Measurements from ENCODE around the gene ADRA2C. TPM values are rescaled to one million over a fixed set of nuclear protein-coding genes. Genes with fewer than 3 reads are reported as not detected.

The ADRA2C gene
- total RNA-seq, 2 experiments from 2014 or later: not detected

- CTCF ChIA-PET: no interaction called here
- H3K27me3 Mint-ChIP-seq (ENCODE audit: low read depth): peaks cover 20% of the 10 kb centered on the region
- POLR2A ChIA-PET: no interaction called here
- H3K4me3 Mint-ChIP-seq: peak overlapping the region; percentile 38
- ATAC-seq: no peak
- no peak for DNase-seq
- H3K36me3 Mint-ChIP-seq (ENCODE audit: low read depth): peaks cover 2% of the 10 kb centered on the region
- no peaks in the 10 kb centered on the region for H3K9me3 Mint-ChIP-seq (ENCODE audit: insufficient read depth)
- peak overlapping the region; percentile 60 for H3K27ac Mint-ChIP-seq
- H3K4me1 Mint-ChIP-seq (ENCODE audit: low read depth): peaks cover 4% of the 10 kb centered on the region
These were observed 792 bp downstream of the ADRA2C start for GRCh38 chr4:3766785-3767569.

- ATAC-seq (no peak), DNase-seq (peak; percentile 26)
- ChIA-PET CTCF (no interaction called here), POLR2A (no interaction called here)
- H3K4me3 Mint-ChIP-seq: peak overlapping the region; percentile 56
- H3K27ac Mint-ChIP-seq: peak overlapping the region; percentile 67
- H3K36me3 Mint-ChIP-seq (ENCODE audit: low read depth): peaks cover 2% of the 10 kb centered on the region
- peaks cover 4% of the 10 kb centered on the region for H3K4me1 Mint-ChIP-seq (ENCODE audit: low read depth)
- peaks cover 20% of the 10 kb centered on the region for H3K27me3 Mint-ChIP-seq (ENCODE audit: low read depth)
- H3K9me3 Mint-ChIP-seq (ENCODE audit: insufficient read depth): no peaks in the 10 kb centered on the region
These were observed 1.5 kb downstream of the ADRA2C start for GRCh38 chr4:3767570-3768288.

DNA sequence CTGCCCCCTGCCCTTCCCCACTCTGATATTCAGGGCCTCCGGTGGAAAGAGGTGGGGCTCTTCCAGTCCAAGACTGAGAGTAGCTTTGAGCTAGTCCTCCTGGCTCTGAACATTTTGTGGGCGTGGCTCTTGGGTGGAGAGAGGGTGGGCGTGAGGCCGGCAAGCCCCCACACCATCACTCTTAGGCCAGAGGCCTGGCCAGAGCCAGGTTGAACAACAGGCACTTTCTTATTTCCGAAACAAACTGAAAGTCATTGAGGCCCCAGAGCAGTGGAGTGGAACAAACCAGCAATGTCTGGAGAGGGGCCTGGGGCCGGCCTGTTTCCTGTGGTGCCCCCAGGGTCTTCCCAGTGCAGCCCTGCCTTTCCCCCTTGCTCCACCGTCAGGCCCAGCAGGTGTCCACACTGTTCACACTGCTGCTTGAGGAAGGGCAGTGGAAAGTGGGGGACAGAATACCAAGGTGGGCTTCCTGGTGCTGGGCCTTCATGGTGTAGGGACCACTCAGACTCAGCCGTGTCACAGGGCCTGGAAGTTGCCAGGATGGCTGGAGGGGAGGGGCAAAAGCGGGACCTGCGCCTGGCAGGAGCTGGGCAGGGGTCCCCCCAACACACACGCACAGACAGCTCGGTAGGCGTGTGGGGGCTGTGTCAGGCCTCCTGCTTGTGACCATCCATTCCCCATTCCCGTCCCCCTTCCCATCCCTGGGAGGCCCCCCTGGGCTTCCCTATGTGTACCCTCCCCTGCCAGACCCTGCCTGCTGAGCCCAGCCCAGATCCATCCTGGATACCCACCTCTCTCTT is 2.9 kb downstream of the ADRA2C start:
- CTCF ChIA-PET: no interaction called here
- Mint-ChIP-seq H3K27ac (no peak overlapping the region), H3K27me3 (ENCODE audit: low read depth) (peaks cover 17% of the 10 kb centered on the region), H3K4me3 (no peak overlapping the region), H3K36me3 (ENCODE audit: low read depth) (peaks cover 2% of the 10 kb centered on the region), H3K9me3 (ENCODE audit: insufficient read depth) (no peaks in the 10 kb centered on the region), H3K4me1 (ENCODE audit: low read depth) (peaks cover 4% of the 10 kb centered on the region)
- DNase-seq: no peak
- POLR2A ChIA-PET: no interaction called here
- no peak for ATAC-seq

- Mint-ChIP-seq H3K36me3 (ENCODE audit: low read depth) (peaks cover 2% of the 10 kb centered on the region), H3K27me3 (ENCODE audit: low read depth) (peaks cover 17% of the 10 kb centered on the region), H3K4me1 (ENCODE audit: low read depth) (peaks cover 4% of the 10 kb centered on the region), H3K9me3 (ENCODE audit: insufficient read depth) (no peaks in the 10 kb centered on the region), H3K27ac (no peak overlapping the region), H3K4me3 (no peak overlapping the region)
- DNase-seq (no peak), ATAC-seq (no peak)
- CTCF ChIA-PET: no interaction called here
- POLR2A ChIA-PET: no interaction called here
These were observed 3.5 kb downstream of the ADRA2C start for GRCh38 chr4:3769642-3770184.

- ChIA-PET CTCF (no interaction called here), POLR2A (no interaction called here)
- peaks cover 2% of the 10 kb centered on the region for H3K36me3 Mint-ChIP-seq (ENCODE audit: low read depth)
- no peak for ATAC-seq
- H3K4me1 Mint-ChIP-seq (ENCODE audit: low read depth): peaks cover 4% of the 10 kb centered on the region
- H3K27ac Mint-ChIP-seq: no peak overlapping the region
- no peaks in the 10 kb centered on the region for H3K9me3 Mint-ChIP-seq (ENCODE audit: insufficient read depth)
- no peak overlapping the region for H3K4me3 Mint-ChIP-seq
- H3K27me3 Mint-ChIP-seq (ENCODE audit: low read depth): peaks cover 17% of the 10 kb centered on the region
- no peak for DNase-seq
These were observed 4.4 kb downstream of the ADRA2C start for GRCh38 chr4:3770323-3771163.

- no peak for ATAC-seq
- ChIA-PET CTCF (no interaction called here), POLR2A (no interaction called here)
- no peak for DNase-seq
- H3K27ac Mint-ChIP-seq: no peak overlapping the region
- no peaks in the 10 kb centered on the region for H3K9me3 Mint-ChIP-seq (ENCODE audit: insufficient read depth)
- peaks cover 2% of the 10 kb centered on the region for H3K36me3 Mint-ChIP-seq (ENCODE audit: low read depth)
- peaks cover 17% of the 10 kb centered on the region for H3K27me3 Mint-ChIP-seq (ENCODE audit: low read depth)
- no peak overlapping the region for H3K4me3 Mint-ChIP-seq
- peaks cover 4% of the 10 kb centered on the region for H3K4me1 Mint-ChIP-seq (ENCODE audit: low read depth)
These were observed 5.1 kb downstream of the ADRA2C start for GRCh38 chr4:3771164-3771809.

DNA sequence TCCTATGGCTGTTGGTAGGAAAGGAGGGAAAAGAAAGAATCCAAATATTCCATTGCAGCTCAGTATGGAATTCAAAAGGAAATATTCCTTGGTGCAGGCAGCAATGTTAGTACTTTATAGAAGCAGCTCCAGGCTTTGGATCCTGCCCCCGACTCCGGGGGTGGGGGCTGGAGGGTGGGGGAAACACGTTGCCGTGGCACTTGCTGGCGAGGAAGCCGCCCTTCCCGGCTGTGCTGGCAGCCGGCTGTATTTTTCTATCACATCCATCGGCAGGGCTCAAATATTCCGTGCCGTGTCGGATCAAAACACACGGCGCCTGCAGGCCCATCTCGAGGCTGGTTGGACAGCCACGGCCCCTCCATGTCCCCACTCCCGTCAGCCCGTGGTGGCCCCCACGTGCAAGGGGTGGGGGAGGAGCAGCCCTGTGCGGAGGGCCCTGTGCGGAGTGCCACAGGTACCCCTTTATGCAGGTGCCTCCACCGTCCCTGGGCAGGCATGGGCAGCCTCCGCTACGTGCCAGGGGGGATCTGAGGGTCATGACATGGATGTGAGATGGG is 5.8 kb downstream of the ADRA2C start:
- no peak overlapping the region for H3K4me3 Mint-ChIP-seq
- peaks cover 2% of the 10 kb centered on the region for H3K36me3 Mint-ChIP-seq (ENCODE audit: low read depth)
- DNase-seq (no peak), ATAC-seq (no peak)
- H3K9me3 Mint-ChIP-seq (ENCODE audit: insufficient read depth): no peaks in the 10 kb centered on the region
- H3K4me1 Mint-ChIP-seq (ENCODE audit: low read depth): peaks cover 2% of the 10 kb centered on the region
- no peak overlapping the region for H3K27ac Mint-ChIP-seq
- ChIA-PET CTCF (no interaction called here), POLR2A (no interaction called here)
- H3K27me3 Mint-ChIP-seq (ENCODE audit: low read depth): peaks cover 12% of the 10 kb centered on the region

GRCh38 chr4:3772632-3773031 is 6.4 kb downstream of the ADRA2C start:
- H3K36me3 Mint-ChIP-seq (ENCODE audit: low read depth): peaks cover 1% of the 10 kb centered on the region
- ChIA-PET POLR2A (no interaction called here), CTCF (no interaction called here)
- no peaks in the 10 kb centered on the region for H3K9me3 Mint-ChIP-seq (ENCODE audit: insufficient read depth)
- no peak for DNase-seq
- H3K27ac Mint-ChIP-seq: no peak overlapping the region
- peaks cover under 1% of the 10 kb centered on the region for H3K4me1 Mint-ChIP-seq (ENCODE audit: low read depth)
- H3K4me3 Mint-ChIP-seq: no peak overlapping the region
- H3K27me3 Mint-ChIP-seq (ENCODE audit: low read depth): peaks cover 10% of the 10 kb centered on the region
- no peak for ATAC-seq

GRCh38 chr4:3773552-3774001 is 7.4 kb downstream of the ADRA2C start:
- CTCF ChIA-PET: no interaction called here
- POLR2A ChIA-PET: no interaction called here
- Mint-ChIP-seq H3K9me3 (ENCODE audit: insufficient read depth) (no peaks in the 10 kb centered on the region), H3K4me3 (no peak overlapping the region), H3K36me3 (ENCODE audit: low read depth) (no peaks in the 10 kb centered on the region), H3K27ac (no peak overlapping the region), H3K4me1 (ENCODE audit: low read depth) (no peaks in the 10 kb centered on the region), H3K27me3 (ENCODE audit: low read depth) (peaks cover 3% of the 10 kb centered on the region)
- ATAC-seq (no peak), DNase-seq (no peak)

DNA sequence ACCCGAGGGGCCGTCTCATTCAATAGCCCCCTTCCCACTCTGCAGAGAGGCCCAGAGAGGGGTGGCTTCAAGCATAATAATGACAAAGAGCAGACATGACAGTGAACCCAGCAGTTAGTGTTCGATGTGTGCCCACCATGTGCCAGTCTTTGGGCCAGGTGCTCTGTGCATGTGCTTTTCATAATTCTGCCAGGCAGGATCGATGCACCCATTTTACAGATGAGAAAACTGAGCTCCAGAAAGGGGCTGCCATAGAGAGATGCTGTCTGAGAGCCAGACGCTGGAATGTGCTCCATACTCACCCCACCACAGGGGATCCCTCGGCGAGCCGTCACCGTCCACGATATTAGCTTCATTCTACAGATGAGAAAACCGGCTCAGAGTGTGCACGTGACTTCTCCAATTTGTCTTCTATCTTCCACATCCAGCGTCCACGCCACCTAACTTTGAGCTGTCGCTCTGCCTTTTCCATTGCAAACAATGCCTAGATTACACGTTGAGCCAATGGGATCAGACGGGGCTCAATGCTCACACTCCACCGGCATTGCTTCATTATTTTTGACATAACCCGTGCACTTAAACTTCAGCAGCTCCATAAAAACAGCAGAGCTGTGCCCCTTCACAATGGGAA is 8.2 kb downstream of the ADRA2C start:
- no peaks in the 10 kb centered on the region for H3K27me3 Mint-ChIP-seq (ENCODE audit: low read depth)
- ATAC-seq: no peak
- DNase-seq: no peak
- H3K4me1 Mint-ChIP-seq (ENCODE audit: low read depth): no peaks in the 10 kb centered on the region
- CTCF ChIA-PET: no interaction called here
- POLR2A ChIA-PET: no interaction called here
- no peak overlapping the region for H3K27ac Mint-ChIP-seq
- H3K36me3 Mint-ChIP-seq (ENCODE audit: low read depth): no peaks in the 10 kb centered on the region
- no peaks in the 10 kb centered on the region for H3K9me3 Mint-ChIP-seq (ENCODE audit: insufficient read depth)
- no peak overlapping the region for H3K4me3 Mint-ChIP-seq
